CD4-positive, alpha-beta T cell treated with Interleukin-10 for 1 hour (primary cell): ENCODE results near the gene ATN1.

ENCODE experiments used
- DNase-seq: peaks from one replicate; pipeline ENCODE4 v3.0.0-alpha.2; 2020

ATN1 gene

GRCh38 chr12:6928703-6929407 is 1.1 kb downstream of the ATN1 start:
- DNase-seq = no peak

GRCh38 chr12:6929466-6930452 is 2.0 kb downstream of the ATN1 start:
- DNase-seq = no peak

GRCh38 chr12:6932766-6933165 is 5.0 kb downstream of the ATN1 start:
- no peak for DNase-seq

GRCh38 chr12:6934110-6934509 is 6.4 kb downstream of the ATN1 start:
- no peak for DNase-seq

- DNase-seq = no peak
Observed at GRCh38 chr12:6935371-6936193, 7.8 kb downstream of the ATN1 start.

- no peak for DNase-seq
Observed at GRCh38 chr12:6936194-6936635, 8.5 kb downstream of the ATN1 start.

- DNase-seq = peak; percentile 53
Observed at GRCh38 chr12:6936636-6937480, 9.1 kb downstream of the ATN1 start.

- peak; percentile 95 for DNase-seq
Observed at GRCh38 chr12:6937481-6938352, 10.0 kb downstream of the ATN1 start.

GRCh38 chr12:6938353-6939190 is 10.8 kb downstream of the ATN1 start:
- DNase-seq = no peak

GRCh38 chr12:6939191-6939540 is 11.4 kb downstream of the ATN1 start:
- DNase-seq = no peak

- DNase-seq = no peak
Observed at GRCh38 chr12:6941267-6941666, 13.5 kb downstream of the ATN1 start.

- DNase-seq = no peak
Observed at GRCh38 chr12:6941782-6942181, 14.0 kb downstream of the ATN1 start.

GRCh38 chr12:6942331-6942665 is 14.5 kb downstream of the ATN1 start:
- DNase-seq = no peak

- peak; percentile 92 for DNase-seq
Observed at GRCh38 chr12:6943389-6943721, 15.6 kb downstream of the ATN1 start.

- peak; percentile 89 for DNase-seq
Observed at GRCh38 chr12:6943722-6944380, 16.1 kb downstream of the ATN1 start, which contains the start of the genes C12orf57 and RNU7-1. Gene C12orf57, plus strand, starts transcription at chr12:6944022. Its CDS starts 100 bp downstream, at chr12:6944122. Gene RNU7-1, plus strand, starts transcription at chr12:6943816.

GRCh38 chr12:6944381-6945186 is 16.8 kb downstream of the ATN1 start:
- DNase-seq = peak; percentile 90

- no peak for DNase-seq
Observed at GRCh38 chr12:6945613-6946012, 17.9 kb downstream of the ATN1 start.

- peak; percentile 78 for DNase-seq
Observed at GRCh38 chr12:6946033-6946919, 18.5 kb downstream of the ATN1 start.
